ENCODE data around the gene PSMD8. TPM values are rescaled to one million over a fixed set of nuclear protein-coding genes. Genes with fewer than 3 reads are reported as not detected.

Gene PSMD8
- total RNA-seq, 1 experiment from 2014 or later, result 195 TPM

DNA sequence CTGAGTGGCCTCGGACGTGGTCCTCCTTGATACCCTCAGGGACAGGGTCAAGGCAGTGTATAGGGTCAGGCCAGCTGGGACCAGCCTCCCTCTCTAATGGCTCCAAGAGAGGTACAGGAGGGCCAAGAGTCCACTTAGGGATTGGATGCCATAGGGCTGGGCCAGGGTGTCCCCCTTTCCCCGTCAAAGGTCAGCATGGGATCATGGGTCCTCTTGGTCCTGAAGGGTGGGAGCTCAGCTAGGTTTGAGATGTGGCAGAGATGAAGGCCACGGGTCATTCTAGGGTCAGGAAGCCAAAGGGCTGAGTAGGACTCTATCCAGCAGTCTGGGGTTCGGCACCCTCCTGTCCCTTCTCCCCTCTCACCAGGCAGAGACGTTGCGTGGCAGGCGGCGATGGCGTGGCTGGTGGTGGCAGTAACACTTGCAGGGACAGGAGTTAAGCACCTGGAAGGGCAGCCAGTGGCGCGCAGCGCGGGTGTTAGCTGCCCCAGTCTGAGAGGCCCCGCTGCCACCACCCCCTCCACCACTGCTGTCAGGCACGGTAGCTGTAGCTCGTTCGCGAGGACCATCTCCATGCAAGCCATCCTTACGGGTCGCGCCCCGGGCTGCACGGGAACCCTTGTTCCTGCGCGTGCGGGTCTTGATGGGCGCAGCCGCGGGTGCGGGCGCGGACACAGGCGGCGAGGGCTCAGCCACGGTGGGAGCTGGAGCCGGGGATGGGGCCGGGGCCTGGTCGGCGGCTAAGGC, 10.9 kb downstream of the PSMD8 start:
- intact Hi-C loops (cut with micrococcal nuclease), result no loop called here
- H3K4me1 ChIP-seq (ENCODE audit: control insufficient read depth in 1 of 2, insufficient read depth in 2 of 2, low read length in 2 of 2), result peaks cover 8 to 34% of the 10 kb centered on the region in 2 experiments
- peaks cover 28 to 31% of the 10 kb centered on the region in 2 experiments; a peak in 3 of 4 replicates for H3K36me3 ChIP-seq (ENCODE audit: control insufficient read depth in 1 of 2, insufficient read depth in 2 of 2, low read length in 2 of 2)
- H3K27ac ChIP-seq (ENCODE audit: low read depth, low read length), result no peak overlapping the region
- ChIA-PET RAD21 (ENCODE audit: low non-redundant PET in 1 of 2, low total read pairs in 2 of 2, uncharacterized antibody in 2 of 2, unreplicated experiment in 2 of 2) (no interaction called here), POLR2A (interaction anchor here (1.5 kb wide), 1 partner anchor 11 kb away, joined by 4 read pairs; the partner anchor contains the start of gene PSMD8), CTCF (interaction anchor here (1.3 to 1.6 kb wide), 3 partner anchors 11 to 141 kb away, joined by 3 read pairs; partner anchors contain the start of genes FAM98C and PSMD8)
- no peaks in the 10 kb centered on the region for H4K20me1 ChIP-seq (ENCODE audit: insufficient read depth)
- no peaks in the 10 kb centered on the region for H3K27me3 ChIP-seq (ENCODE audit: insufficient read depth, low read length)
- no peak overlapping the region for H3K9ac ChIP-seq (ENCODE audit: low read length)
- no peak overlapping the region for H3K4me3 ChIP-seq (replicated peaks in 1 of 2; ENCODE audit: low read depth in 1 of 2, low read length in 2 of 2)
- H3K9me2 ChIP-seq (ENCODE audit: insufficient read depth), result no peaks in the 10 kb centered on the region
- no peak for DNase-seq (ENCODE audit: low read depth, low spot score)
- peaks cover 14% of the 10 kb centered on the region; the same call in 1 of the 2 replicates for H3K79me2 ChIP-seq (ENCODE audit: insufficient read depth, low read length)
- TF ChIP-seq, protein P1, sequence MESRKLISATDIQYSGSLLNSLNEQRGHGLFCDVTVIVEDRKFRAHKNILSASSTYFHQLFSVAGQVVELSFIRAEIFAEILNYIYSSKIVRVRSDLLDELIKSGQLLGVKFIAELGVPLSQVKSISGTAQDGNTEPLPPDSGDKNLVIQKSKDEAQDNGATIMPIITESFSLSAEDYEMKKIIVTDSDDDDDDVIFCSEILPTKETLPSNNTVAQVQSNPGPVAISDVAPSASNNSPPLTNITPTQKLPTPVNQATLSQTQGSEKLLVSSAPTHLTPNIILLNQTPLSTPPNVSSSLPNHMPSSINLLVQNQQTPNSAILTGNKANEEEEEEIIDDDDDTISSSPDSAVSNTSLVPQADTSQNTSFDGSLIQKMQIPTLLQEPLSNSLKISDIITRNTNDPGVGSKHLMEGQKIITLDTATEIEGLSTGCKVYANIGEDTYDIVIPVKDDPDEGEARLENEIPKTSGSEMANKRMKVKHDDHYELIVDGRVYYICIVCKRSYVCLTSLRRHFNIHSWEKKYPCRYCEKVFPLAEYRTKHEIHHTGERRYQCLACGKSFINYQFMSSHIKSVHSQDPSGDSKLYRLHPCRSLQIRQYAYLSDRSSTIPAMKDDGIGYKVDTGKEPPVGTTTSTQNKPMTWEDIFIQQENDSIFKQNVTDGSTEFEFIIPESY (IDR thresholded peaks at IDR 0.05; ENCODE audit: extremely low read depth, insufficient replicate concordance, low read length), result no peak
- TF ChIP-seq ELF1 (IDR thresholded peaks at IDR 0.05; ENCODE audit: borderline replicate concordance, low read depth), result no peak
- no peak for TF ChIP-seq ZNF274 (IDR thresholded peaks at IDR 0.05; ENCODE audit: low read depth, low read length)
- no peaks in the 10 kb centered on the region for H3K9me3 ChIP-seq (ENCODE audit: control insufficient read depth in 1 of 2, insufficient read depth in 1 of 2, low read depth in 1 of 2, low read length in 2 of 2)
- no TSS peak for BruUV-seq (replicated peaks)
- no peak overlapping the region for H3K4me2 ChIP-seq (ENCODE audit: low read length)
- ATAC-seq, result no peak
- no peak overlapping the region for H2AFZ ChIP-seq (ENCODE audit: low read depth, low read length, poor library complexity, severe bottlenecking)

DNA sequence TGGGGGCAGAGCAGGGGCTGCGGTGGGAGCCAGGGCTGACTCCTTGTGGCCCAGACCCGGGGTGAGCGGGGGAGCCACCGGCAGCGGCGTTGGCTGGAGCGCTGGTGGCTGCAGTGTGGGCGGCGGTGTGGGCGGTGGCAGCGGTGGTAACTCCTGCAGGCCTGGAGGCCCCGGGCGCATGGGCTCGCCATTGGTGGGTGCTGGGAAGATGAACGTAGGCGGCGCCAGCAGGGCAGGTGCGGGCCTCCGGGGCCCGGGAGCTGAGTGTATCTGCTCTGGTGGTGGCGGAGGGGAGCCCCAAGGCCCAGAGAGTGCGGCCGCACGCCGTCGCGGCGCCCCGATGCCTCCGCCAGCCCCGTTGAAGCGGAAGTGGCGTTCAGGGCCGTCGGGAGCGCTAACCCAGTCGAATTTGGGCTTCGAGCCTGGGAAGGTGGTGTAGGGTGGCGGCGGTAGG, 11.5 kb downstream of the PSMD8 start:
- Histone ChIP-seq H3K9me2 (ENCODE audit: insufficient read depth) (no peaks in the 10 kb centered on the region), H3K79me2 (ENCODE audit: insufficient read depth, low read length) (peaks cover 14% of the 10 kb centered on the region; the same call in 1 of the 2 replicates), H3K36me3 (ENCODE audit: control insufficient read depth in 1 of 2, insufficient read depth in 2 of 2, low read length in 2 of 2) (peaks cover 25 to 26% of the 10 kb centered on the region in 2 experiments; a peak in 3 of 4 replicates), H2AFZ (ENCODE audit: low read depth, low read length, poor library complexity, severe bottlenecking) (no peak overlapping the region), H4K20me1 (ENCODE audit: insufficient read depth) (no peaks in the 10 kb centered on the region), H3K4me3 (replicated peaks in 1 of 2; ENCODE audit: low read depth in 1 of 2, low read length in 2 of 2) (no peak overlapping the region), H3K4me1 (ENCODE audit: control insufficient read depth in 1 of 2, insufficient read depth in 2 of 2, low read length in 2 of 2) (peaks cover 8 to 34% of the 10 kb centered on the region in 2 experiments), H3K27ac (ENCODE audit: low read depth, low read length) (no peak overlapping the region; the same call in 1 of the 2 replicates), H3K27me3 (ENCODE audit: insufficient read depth, low read length) (no peaks in the 10 kb centered on the region), H3K4me2 (ENCODE audit: low read length) (no peak overlapping the region), H3K9me3 (ENCODE audit: control insufficient read depth in 1 of 2, insufficient read depth in 1 of 2, low read depth in 1 of 2, low read length in 2 of 2) (no peaks in the 10 kb centered on the region), H3K9ac (ENCODE audit: low read length) (no peak overlapping the region)
- TF ChIP-seq, protein P2, sequence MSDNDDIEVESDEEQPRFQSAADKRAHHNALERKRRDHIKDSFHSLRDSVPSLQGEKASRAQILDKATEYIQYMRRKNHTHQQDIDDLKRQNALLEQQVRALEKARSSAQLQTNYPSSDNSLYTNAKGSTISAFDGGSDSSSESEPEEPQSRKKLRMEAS (IDR thresholded peaks at IDR 0.05), result no peak
- TF ChIP-seq EZH2phosphoT487 (IDR thresholded peaks at IDR 0.05; ENCODE audit: borderline replicate concordance) (no peak), CEBPB (IDR thresholded peaks at IDR 0.05; ENCODE audit: low read depth) (no peak), EZH2 (IDR thresholded peaks at IDR 0.05) (no peak), POLR2A (IDR thresholded peaks at IDR 0.05; ENCODE audit: borderline replicate concordance, extremely low read depth, insufficient read depth, insufficient read length) (no peak), SIN3A (IDR thresholded peaks at IDR 0.05; ENCODE audit: low read depth) (no peak)
- ATAC-seq, result no peak
- ChIA-PET RAD21 (ENCODE audit: low non-redundant PET in 1 of 2, low total read pairs in 2 of 2, uncharacterized antibody in 2 of 2, unreplicated experiment in 2 of 2) (no interaction called here), POLR2A (no interaction called here), CTCF (interaction anchor here (1.3 to 1.6 kb wide), 2 partner anchors 11 to 17 kb away, joined by 3 read pairs; partner anchors contain the start of genes FAM98C and PSMD8)
- no TSS peak for BruUV-seq (replicated peaks)
- DNase-seq (ENCODE audit: low read depth, low spot score), result no peak
- intact Hi-C loops (cut with micrococcal nuclease), result no loop called here
